IPS DF 6.9 (cell line): Measurements from ENCODE around the gene APLN.

Source experiments
- DNase-seq: peaks from one replicate; pipeline ENCODE4 v3.0.0-alpha.2; 2013; ENCODE audit warnings: low read depth, low spot score
- H3K27ac ChIP-seq: one replicate; pipeline ENCODE4 v1.5.1; 2013; ENCODE audit warnings: low read length, control low read depth
- H3K27me3 ChIP-seq: 2 replicates; pipeline ENCODE4 v1.6.1; 2013; ENCODE audit warnings: mild to moderate bottlenecking, low read length; ENCODE audit not compliant: control insufficient read depth, insufficient read depth
- H3K36me3 ChIP-seq: 2 replicates; pipeline ENCODE4 v1.6.1; 2013; ENCODE audit warnings: low read length; ENCODE audit not compliant: control insufficient read depth, insufficient read depth
- H3K4me1 ChIP-seq: 2 replicates; pipeline ENCODE4 v1.6.1; 2013; ENCODE audit warnings: low read length; ENCODE audit not compliant: control insufficient read depth, insufficient read depth
- H3K4me3 ChIP-seq: 2 replicates; pipeline ENCODE4 v1.5.1; 2013; ENCODE audit warnings: mild to moderate bottlenecking, low read length
- H3K9me3 ChIP-seq: 2 replicates; pipeline ENCODE4 v1.6.1; 2013; ENCODE audit warnings: low read length, inconsistent platforms; ENCODE audit not compliant: control insufficient read depth, insufficient read depth
- WGBS: extraction: QIAGEN DNeasy Blood & Tissue Kit; methylation state at CpG from one replicate; pipeline ENCODE4 v1.1.7; 2013; ENCODE audit warnings: mixed read lengths, missing lambda C conversion rate; ENCODE audit not compliant: insufficient read length, insufficient coverage; 5-methylcytosine and 5-hydroxymethylcytosine counted together

The APLN gene

GRCh38 chrX:129654652-129655546, at the start of gene APLN:
TSS of gene APLN (minus strand) at chrX:129654956. CDS start at chrX:129654630, 326 bp downstream.
- WGBS = no CpG with 5 or more reads among the region's 67 CpGs
- Histone ChIP-seq H3K4me3 (peak within 1 kb of the TSS; percentile 17; the same call in 1 of the 2 replicates), H3K27me3 (peaks cover 16% of the 10 kb centered on the region; the same call in 1 of the 2 replicates), H3K4me1 (no peaks in the 10 kb centered on the region), H3K36me3 (no peaks in the 10 kb centered on the region), H3K9me3 (no peaks in the 10 kb centered on the region), H3K27ac (no peak within 1 kb of the TSS)
- no peak for DNase-seq

DNA sequence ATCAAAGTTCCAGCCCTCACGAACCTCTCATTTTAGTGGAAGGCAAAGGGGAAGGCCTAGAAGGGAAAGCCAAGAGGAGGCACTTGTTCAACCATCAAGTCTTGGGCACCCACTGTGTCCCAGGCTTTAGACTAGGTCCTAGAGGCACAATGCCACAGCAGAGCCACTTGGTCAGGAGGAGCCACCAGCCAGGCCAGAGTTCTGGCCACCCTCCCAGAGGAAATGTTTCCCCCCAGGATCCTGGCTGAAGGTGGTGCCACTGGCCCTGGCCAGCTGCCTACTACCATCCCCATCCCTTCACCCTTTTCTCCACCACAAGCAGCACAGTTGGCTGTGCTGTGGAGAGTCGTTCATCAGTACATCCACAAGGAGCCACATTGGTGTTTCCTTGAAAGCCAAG, 49.7 kb upstream of the APLN start:
- Histone ChIP-seq H3K9me3 (no peaks in the 10 kb centered on the region), H3K27me3 (no peaks in the 10 kb centered on the region), H3K27ac (no peak overlapping the region), H3K4me1 (no peaks in the 10 kb centered on the region), H3K36me3 (no peaks in the 10 kb centered on the region), H3K4me3 (no peak overlapping the region)
- DNase-seq = no peak
- WGBS = no CpG with 5 or more reads among the region's 2 CpGs

GRCh38 chrX:129701624-129702069, 46.9 kb upstream of the APLN start:
- Histone ChIP-seq H3K4me3 (no peak overlapping the region), H3K9me3 (no peaks in the 10 kb centered on the region), H3K36me3 (no peaks in the 10 kb centered on the region), H3K4me1 (no peaks in the 10 kb centered on the region), H3K27ac (no peak overlapping the region), H3K27me3 (no peaks in the 10 kb centered on the region)
- DNase-seq = no peak
- WGBS = no CpG with 5 or more reads among the region's 8 CpGs

DNA sequence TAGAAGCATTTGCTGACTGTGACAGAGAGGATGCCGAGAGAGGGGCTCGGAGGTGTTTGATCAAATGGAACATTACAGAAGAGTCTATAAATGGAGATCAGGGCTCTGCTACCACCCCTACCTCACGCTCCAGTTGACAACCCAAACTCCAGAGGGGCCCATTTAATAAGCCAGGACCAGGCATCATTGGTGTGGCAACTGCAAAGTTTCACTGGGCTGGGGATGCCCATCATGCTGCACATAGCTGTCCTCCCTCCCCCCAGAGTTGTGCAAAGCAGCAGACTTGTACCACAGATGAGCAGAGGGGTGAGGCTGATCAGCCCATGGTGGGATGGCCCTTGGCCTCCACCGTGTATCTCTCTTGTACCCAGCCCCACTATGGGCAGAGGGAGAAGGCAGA, 45.8 kb upstream of the APLN start:
- DNase-seq = no peak
- WGBS = no CpG with 5 or more reads among the region's 4 CpGs
- Histone ChIP-seq H3K4me1 (no peaks in the 10 kb centered on the region), H3K9me3 (no peaks in the 10 kb centered on the region), H3K27me3 (no peaks in the 10 kb centered on the region), H3K27ac (no peak overlapping the region), H3K4me3 (no peak overlapping the region), H3K36me3 (no peaks in the 10 kb centered on the region)

DNA sequence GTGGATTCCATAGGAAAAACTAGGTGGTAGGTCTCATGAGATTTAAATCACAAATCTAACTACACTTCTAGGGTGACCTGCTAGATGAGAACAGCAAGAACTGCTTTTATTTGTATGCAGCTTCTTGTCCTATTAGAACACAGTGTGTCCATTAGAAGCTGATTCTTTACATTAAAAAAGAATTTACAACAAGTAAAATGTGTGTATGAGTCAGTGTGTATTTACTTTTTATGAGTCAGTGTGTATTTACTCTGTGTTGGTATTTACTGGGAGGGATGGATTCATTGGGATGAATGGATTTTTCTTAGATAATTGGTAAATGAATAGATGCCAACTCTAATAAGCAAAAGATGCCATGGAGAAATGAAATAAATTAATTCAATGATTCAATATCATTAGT, 43.4 kb upstream of the APLN start:
- DNase-seq = no peak
- H3K4me1 ChIP-seq = peaks cover 1% of the 10 kb centered on the region; the same call in 1 of the 2 replicates
- no peaks in the 10 kb centered on the region for H3K36me3 ChIP-seq
- no peaks in the 10 kb centered on the region for H3K27me3 ChIP-seq
- no peak overlapping the region for H3K27ac ChIP-seq
- H3K4me3 ChIP-seq = no peak overlapping the region
- H3K9me3 ChIP-seq = no peaks in the 10 kb centered on the region

GRCh38 chrX:129697204-129697829, 42.6 kb upstream of the APLN start:
- Histone ChIP-seq H3K27me3 (no peaks in the 10 kb centered on the region), H3K9me3 (no peaks in the 10 kb centered on the region), H3K4me3 (no peak overlapping the region), H3K36me3 (no peaks in the 10 kb centered on the region), H3K27ac (no peak overlapping the region), H3K4me1 (peaks cover 1% of the 10 kb centered on the region; the same call in 1 of the 2 replicates)
- DNase-seq = no peak
- no CpG with 5 or more reads among the region's 9 CpGs for WGBS

DNA sequence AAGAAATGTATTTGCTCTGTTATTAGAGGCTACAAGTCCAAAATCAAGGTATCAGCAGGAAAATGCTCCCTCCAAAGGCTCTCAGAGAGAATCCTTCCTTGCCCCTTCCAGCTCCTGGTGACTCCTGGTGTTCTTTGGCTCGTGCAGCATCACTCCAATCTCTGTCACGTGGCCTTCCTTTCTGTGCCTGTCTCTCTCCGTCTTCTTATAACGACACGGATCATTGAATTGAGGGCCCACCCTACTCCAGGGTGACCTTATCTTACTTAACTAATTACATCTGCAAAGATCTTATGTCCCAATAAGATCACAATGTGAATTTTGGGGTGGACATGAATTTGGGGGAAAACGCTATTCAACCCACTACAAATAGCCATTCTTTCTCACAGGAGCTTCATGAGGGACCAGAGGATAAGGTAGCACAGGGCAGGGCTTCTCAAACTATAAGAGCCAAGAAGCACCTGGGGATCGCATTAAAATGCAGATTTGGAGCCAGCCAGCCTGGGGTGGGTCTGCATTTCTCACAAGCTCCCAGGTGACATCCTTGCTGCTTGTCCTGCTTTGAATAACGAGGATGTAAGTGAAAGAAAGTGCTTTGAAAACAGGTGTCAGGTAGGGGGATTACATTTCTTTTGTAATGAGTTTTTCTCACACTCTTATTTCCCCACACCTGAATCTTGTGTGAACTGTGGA, 41.9 kb upstream of the APLN start:
- Histone ChIP-seq H3K4me1 (peaks cover 1% of the 10 kb centered on the region; the same call in 1 of the 2 replicates), H3K36me3 (no peaks in the 10 kb centered on the region), H3K9me3 (no peaks in the 10 kb centered on the region), H3K27me3 (no peaks in the 10 kb centered on the region), H3K4me3 (no peak overlapping the region), H3K27ac (no peak overlapping the region)
- no peak for DNase-seq
- WGBS = no CpG with 5 or more reads among the region's 8 CpGs

GRCh38 chrX:129695937-129696336, 41.2 kb upstream of the APLN start:
- H3K4me3 ChIP-seq = no peak overlapping the region
- no peaks in the 10 kb centered on the region for H3K36me3 ChIP-seq
- H3K4me1 ChIP-seq = peaks cover 1% of the 10 kb centered on the region; the same call in 1 of the 2 replicates
- DNase-seq = no peak
- H3K27me3 ChIP-seq = no peaks in the 10 kb centered on the region
- no peaks in the 10 kb centered on the region for H3K9me3 ChIP-seq
- no peak overlapping the region for H3K27ac ChIP-seq
- no CpG with 5 or more reads among the region's 8 CpGs for WGBS

DNA sequence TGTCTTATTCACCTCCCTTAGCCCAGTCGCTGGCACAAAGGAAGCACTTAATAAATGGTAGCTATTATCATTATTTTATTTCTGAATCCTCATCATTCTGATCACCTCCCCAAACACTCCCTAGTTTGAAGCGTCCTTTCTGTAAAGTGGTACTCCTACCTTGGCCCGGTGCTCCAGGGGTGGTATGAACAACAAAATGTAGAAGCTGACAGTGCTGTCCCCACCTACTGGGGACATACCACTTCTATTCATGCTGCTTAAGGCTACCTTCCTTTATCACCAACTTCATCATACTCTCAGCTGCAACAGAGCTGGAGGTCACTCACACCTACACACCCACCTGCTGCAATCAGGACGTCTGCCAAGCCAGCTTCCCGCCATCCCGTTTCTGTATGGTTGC, 40.8 kb upstream of the APLN start:
- DNase-seq = no peak
- no peaks in the 10 kb centered on the region for H3K27me3 ChIP-seq
- WGBS = no CpG with 5 or more reads among the region's 6 CpGs
- peaks cover 1% of the 10 kb centered on the region; the same call in 1 of the 2 replicates for H3K4me1 ChIP-seq
- no peaks in the 10 kb centered on the region for H3K36me3 ChIP-seq
- no peak overlapping the region for H3K4me3 ChIP-seq
- H3K9me3 ChIP-seq = no peaks in the 10 kb centered on the region
- no peak overlapping the region for H3K27ac ChIP-seq

DNA sequence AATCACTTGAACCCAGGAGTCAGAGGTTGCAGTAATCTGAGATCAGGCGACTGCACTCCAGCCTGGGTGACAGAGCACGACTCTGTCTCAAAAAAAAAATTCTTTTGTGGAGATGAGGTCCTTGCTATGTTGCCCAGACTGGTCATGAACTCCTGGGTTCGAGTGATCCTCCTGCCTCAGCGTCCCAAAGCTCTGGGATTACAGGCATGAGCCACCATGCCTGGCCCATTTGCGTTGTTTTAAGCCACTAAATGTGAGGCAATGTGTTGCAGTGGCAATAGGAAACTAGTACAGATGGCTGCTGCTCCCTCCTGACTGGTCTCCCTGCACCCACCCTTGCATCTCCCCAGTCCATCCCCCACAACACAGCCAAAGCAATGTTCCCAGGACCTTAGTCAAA, 40.0 kb upstream of the APLN start:
- no peaks in the 10 kb centered on the region for H3K27me3 ChIP-seq
- no CpG with 5 or more reads among the region's 5 CpGs for WGBS
- no peaks in the 10 kb centered on the region for H3K9me3 ChIP-seq
- DNase-seq = no peak
- no peak overlapping the region for H3K4me3 ChIP-seq
- H3K27ac ChIP-seq = no peak overlapping the region
- H3K36me3 ChIP-seq = no peaks in the 10 kb centered on the region
- H3K4me1 ChIP-seq = peaks cover 1% of the 10 kb centered on the region; the same call in 1 of the 2 replicates
